GM19240 (cell line): ENCODE results near the gene KCNJ15.

Source experiments
- DNase-seq: peaks from one replicate; pipeline ENCODE4 v3.0.0; 2011; ENCODE audit warnings: low spot score; ENCODE audit not compliant: insufficient read length

KCNJ15 gene

GRCh38 chr21:38352536-38353219 is 95.9 kb downstream of the KCNJ15 start:
- DNase-seq: no peak

GRCh38 chr21:38354231-38354630 is 97.4 kb downstream of the KCNJ15 start:
- DNase-seq: no peak

GRCh38 chr21:38354746-38355145 is 98.0 kb downstream of the KCNJ15 start:
- DNase-seq: no peak

- DNase-seq: no peak
These were observed 98.6 kb downstream of the KCNJ15 start for GRCh38 chr21:38355353-38355752.

- peak; percentile 13 for DNase-seq
These were observed 99.4 kb downstream of the KCNJ15 start for GRCh38 chr21:38355992-38356781.
